ENCODE measurements around the gene KLHL20.

GRCh38 chr1:173775578-173776226 lies 60.9 kb downstream of the KLHL20 start:
- TF ChIP-seq POLR2AphosphoS5 (IDR thresholded peaks at IDR 0.05; ENCODE audit: low read depth, low read length) (no peak), TAF1 (IDR thresholded peaks at IDR 0.05; ENCODE audit: borderline replicate concordance, insufficient read depth, low read length) (no peak), SIN3A (IDR thresholded peaks at IDR 0.05; ENCODE audit: borderline replicate concordance, insufficient read depth, low read length) (no peak)

Measured in PFSK-1 (cell line).